GM21619 (cell line): Measurements from ENCODE around the gene FGF1.

Experiments used
- ATAC-seq: cut with Tn5 transposase; IDR thresholded peaks from one replicate; pipeline ENCODE4 v1.9.1; 2021; ENCODE audit not compliant: unreplicated experiment

Gene FGF1

GRCh38 chr5:142697356-142698255 is 11.7 kb upstream of the FGF1 start:
- ATAC-seq: no peak

DNA sequence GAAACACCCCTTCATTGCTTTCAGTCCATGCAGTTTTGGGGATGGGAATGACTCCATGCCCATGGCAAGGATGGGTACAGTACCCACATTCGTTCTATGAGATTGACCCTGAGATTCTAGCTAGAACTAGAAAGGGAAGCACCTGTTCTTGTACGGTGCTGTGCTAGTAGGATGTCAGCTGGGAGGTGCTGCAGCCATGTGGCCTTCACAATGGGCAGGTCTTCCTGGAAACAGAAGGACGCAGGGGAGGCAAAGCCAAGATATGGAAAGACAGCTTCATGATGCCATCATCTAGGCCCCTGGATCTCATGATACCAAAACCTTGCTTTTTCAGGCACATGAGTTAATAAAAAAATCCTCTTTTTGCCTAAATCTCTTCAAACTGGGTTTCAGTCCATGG is 10.5 kb upstream of the FGF1 start:
- ATAC-seq: no peak

GRCh38 chr5:142694092-142694856 is 8.4 kb upstream of the FGF1 start:
- no peak for ATAC-seq

GRCh38 chr5:142692321-142692894 is 6.5 kb upstream of the FGF1 start:
- ATAC-seq: no peak

- no peak for ATAC-seq
Measured at GRCh38 chr5:142690667-142691066, 4.8 kb upstream of the FGF1 start.

DNA sequence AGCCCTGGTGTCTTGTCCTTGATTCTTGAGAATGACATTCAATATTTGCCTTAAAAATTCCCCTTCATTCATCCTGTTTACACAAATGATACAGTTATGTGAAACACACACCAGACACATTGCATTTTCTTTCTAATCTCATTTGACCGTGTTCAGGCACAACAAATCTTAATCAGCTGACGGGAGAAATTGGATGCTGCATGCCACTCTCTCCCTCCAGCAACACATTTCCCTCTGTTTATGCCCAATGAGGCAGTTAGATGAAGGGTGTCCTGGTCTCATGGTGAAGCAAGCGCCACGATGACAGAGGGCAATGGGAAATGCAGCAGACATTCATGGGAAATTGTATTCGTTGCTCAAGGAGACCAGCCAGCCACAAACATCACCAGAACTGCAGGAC is 3.2 kb upstream of the FGF1 start:
- no peak for ATAC-seq

- no peak for ATAC-seq
Measured at GRCh38 chr5:142688281-142688989, 2.5 kb upstream of the FGF1 start.

- ATAC-seq: no peak
Measured at GRCh38 chr5:142686968-142687367, 1.1 kb upstream of the FGF1 start.

GRCh38 chr5:142686210-142686734 is 382 bp upstream of the FGF1 start:
- ATAC-seq: no peak

DNA sequence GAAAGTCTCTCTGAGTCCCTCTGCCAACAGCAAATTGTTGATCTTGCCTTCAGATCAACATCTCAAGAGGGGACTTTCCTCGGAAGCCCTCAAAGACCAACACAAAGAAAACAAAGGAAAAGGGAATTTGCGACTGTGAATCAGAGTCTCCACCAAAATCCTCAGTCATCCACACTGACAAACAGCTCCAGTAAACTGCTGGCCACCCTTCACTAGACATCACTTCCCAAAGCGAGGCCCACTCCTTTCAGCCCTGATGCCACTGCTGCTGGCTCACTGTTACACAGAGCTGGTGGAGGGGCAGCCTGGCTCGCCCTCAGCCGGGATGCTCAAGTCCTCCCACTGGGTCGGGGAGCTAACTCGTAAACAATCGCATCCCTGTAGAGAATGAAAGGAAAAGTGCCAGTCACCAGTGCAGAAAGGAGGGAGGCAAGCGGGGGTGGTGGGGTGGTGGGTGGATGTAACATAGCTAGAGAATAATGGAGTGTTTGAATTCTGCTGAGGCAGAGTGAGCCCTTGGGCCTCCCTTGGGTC is 1.3 kb downstream of the FGF1 start:
- ATAC-seq: no peak

GRCh38 chr5:142683881-142684505 is 1.9 kb downstream of the FGF1 start:
- ATAC-seq: no peak

DNA sequence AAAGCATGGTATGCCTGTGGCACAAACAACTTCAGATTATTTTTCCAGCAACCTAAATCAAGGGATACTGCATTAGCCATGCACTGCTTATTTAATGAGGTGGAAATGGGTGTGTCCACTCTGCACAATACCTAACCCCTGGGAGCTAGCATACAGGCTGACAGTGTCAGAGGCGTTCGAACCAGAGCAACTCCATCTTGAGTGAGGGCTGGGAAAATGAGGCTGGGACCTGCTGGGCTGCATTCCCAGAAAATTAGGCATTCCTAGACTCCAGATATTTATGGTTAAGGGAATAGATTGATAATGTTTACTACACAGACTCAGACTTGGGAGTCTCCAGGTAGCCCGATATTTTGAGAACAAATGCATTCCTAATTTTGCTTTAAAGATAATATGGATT is 2.8 kb downstream of the FGF1 start:
- ATAC-seq: no peak

DNA sequence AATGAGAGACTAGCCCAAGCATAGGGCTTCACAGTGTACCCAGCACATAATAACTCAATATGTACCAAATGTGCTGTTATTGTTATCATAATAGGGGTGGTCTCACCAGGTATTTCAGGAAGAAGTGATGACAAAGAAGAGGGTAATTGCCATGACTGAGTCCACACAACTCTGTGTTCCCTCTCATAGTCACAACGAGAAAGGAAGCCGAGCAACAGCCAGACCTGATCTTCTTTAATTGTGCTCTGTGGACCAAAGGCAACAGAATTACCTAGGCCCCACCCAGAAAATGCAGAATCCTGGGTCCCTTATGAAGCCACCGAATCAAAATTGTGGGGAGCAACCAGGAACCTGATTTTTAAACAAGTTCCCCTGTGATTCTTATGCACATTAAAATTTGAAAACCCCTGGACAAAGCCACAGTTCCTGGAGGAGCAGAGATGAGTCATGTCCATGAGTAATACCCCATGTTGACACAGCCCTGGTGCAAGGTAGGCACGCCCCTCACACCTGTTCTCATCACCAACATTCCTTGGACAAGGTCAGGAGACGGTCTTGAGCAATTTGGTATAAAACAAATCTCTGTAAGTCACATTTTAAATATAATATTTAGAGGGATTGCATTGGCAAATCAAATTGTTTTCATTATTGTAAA is 5.2 kb downstream of the FGF1 start:
- no peak for ATAC-seq

GRCh38 chr5:142679744-142680143 is 6.1 kb downstream of the FGF1 start:
- no peak for ATAC-seq

- ATAC-seq: no peak
Measured at GRCh38 chr5:142678529-142678928, 7.4 kb downstream of the FGF1 start.

DNA sequence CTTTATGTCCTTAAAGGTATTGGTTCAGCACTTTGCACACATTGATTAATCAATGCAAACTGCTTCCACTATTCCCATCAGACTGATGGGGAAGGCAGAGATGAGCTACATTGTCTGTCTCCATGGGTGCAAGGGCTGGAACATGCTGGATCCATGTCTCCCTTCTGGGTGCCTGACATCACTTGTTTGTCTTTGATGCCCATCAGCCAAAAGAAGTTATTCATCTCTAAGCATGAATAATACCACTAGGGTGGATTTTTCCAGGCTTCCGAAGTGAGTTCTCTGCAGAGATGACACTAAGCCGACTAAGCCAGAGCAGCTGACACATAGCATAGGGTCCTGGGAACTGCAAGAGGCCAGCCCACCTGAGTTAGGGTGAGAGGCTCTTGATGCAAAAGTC is 8.7 kb downstream of the FGF1 start:
- ATAC-seq: no peak

- no peak for ATAC-seq
Measured at GRCh38 chr5:142676318-142676717, 9.6 kb downstream of the FGF1 start.

DNA sequence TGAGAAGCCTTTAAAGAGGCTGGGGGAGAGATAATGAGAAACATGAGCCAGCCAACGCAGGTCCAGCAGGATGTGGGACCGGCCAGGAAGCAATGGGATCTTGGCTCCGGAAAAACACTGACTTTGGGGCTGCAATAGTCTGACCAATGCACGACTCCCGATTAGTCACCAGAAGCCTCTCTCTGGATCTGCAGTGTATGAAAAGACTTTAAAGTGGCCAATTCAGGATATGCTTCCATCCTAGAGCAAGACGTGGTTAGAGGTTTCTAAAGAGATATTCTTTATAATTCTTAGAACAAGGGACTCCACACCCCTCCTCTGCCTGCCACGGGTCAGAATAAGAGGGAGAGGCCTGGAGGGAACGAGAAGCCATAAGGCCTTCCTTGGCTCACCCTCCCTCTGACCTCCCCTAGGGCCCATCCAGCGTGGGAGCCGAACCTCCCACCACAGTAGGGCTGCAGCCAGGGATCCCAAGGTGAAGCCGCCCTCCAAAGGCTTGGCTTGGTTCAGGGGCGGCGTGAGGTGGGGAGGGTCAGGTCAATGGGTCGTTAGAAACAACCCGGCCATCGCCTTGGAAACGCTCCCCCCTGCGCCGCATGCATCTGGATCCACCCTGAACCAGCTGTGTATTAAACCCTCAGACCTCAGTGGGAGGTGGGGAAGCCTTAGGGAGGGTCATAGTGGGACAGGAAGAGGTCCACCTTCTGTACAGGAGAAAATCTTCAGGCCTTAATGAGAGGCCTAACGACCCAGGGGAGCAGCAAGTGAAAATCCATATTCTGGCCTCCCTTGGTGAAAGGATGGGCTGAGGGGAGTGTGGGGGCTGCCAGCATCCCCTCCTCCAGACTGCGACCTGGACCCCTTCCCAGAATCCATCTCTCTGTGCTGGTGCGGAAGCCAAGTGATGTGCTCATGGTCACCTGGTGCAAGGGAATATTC is 11.1 kb downstream of the FGF1 start:
- ATAC-seq: no peak

DNA sequence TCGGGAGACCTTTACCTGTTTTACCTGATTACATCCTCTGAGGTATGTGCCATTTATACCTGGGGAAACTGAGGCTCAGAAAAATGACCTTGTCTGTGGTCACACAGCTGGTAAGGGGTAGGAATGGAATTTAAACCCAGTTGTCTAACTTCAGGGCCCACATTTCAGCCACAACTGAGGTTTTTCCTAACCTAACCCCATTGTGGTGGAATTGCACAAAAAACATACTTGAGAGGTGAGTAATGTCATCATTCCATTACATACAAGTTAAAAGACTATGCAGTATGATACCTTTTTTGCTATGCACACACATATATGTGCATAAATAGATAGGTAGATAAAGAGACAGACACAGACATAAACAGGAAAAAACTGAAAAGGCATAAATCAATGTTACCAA is 14.1 kb downstream of the FGF1 start:
- no peak for ATAC-seq
